GM21360 (cell line): Measurements from ENCODE around the gene HNRNPL.
"Not testable (repeated sequence)": the region's sequence is repeated elsewhere in the genome, so short reads cannot be mapped to it uniquely, and the experiment has no call there.

ENCODE experiments used
- ATAC-seq: cut with Tn5 transposase; IDR thresholded peaks from one replicate; pipeline ENCODE4 v1.9.1; 2021; ENCODE audit warnings: mild to moderate bottlenecking, moderate library complexity; ENCODE audit not compliant: unreplicated experiment

HNRNPL gene

DNA sequence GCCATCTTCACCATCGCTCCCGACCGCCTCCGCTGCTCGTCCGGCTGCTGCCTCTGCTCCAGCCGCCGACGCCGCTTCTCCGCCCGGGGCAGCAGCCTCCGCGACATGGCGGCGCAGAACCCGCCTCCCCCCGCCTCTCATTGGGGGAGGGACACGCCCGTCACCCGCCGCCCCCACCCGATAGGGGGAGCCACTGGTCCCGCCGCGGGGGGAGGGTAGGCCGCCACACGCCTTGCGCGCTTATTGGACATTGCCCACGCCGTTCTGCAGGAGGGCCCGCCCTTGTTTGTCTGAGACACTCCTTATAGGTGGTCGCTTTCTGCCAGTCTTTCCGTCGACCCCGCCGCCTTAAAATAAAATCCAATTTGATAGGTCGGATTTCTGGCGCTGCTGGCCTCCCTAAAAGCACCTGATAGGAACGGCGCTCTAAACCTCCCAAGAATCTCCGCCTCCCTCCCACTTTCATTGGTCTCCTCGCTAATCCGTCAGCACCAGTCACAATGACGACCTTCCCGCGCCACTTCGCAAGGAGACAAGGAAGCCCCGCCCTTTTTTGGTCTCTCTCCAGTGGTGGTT lies at the start of gene HNRNPL:
Gene HNRNPL, minus strand, starts transcription at position 127 of the 576 bp plus-strand sequence. Its CDS starts 20 bp downstream, at position 107.
- peak; percentile 44 for ATAC-seq

DNA sequence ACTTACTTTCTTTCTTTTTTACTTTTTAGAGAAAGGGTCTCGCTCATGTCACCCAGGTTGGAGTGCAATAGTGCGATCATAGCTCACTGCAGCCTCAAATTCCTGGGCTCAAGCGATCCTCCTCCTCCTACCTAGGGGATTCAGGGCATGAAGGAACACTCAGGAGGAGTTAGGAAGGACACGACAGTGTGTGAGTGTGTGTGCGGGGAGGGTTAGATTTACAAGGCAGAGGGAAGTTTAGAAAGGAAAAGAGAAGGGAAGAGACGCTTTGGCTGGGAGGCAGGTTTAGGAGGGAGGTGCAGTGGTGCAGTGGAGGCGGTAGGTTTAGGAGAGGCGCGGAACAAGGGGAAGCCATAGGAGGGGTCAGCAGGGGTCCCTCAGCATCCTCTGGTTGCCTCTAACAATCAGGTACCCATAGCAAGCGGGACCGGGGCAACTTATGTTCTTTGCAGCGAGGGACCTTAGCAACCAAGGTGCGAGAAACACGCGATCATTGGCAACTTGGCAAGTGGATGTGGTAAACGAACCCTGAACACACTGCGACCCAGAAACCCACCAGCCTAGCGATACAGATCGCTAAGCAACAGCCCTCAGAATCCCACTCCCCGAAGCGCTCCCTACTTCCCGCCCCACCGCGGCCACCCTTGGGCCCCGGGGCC lies 49.1 kb upstream of the HNRNPL start:
- no peak for ATAC-seq

DNA sequence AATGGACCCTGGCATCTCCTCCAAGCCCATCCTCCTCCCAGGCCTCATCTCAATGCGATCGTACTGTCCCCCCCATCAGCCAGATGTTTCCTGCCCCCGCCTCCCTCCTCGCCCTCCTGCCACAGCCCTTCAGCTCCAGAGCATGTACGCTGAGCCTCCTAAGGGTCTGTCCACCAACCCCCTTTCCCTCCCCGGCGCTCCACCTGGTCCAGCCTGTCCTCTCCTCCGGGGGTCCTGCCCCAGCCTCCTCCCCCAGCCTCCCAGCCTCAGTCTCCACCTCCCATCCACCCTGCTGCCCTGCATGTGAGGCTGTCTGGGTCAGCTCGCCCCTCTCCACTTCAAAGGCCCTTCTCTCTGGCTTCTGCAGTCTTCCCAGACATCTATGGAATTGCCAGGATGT lies 45.2 kb upstream of the HNRNPL start:
- no peak for ATAC-seq

DNA sequence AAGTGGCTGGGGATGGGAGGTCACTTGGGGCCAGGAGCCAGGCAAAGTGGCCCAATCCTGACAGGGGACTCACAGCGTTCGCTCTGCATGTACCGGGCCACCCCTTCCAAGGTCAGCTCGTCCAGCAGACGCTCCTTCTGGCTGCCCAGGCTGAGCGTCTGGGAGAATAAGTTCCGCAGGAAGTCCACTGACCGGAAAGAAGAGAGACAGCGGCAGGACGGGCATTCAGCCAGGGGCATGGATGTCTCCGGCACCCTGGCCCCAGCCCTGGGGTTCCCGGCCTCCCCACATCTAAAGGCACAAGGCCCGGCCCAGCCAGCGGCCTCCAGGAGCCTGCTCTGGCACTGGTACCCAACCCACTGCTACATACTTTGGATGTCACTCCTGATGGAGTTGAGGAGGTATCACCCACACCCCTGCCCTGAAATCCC lies 43.6 kb upstream of the HNRNPL start:
- ATAC-seq = no peak

GRCh38 chr19:38892841-38893240 lies 43.1 kb upstream of the HNRNPL start:
- no peak for ATAC-seq

GRCh38 chr19:38891771-38892170 lies 42.0 kb upstream of the HNRNPL start:
- ATAC-seq = no peak

- no peak for ATAC-seq
Observed at GRCh38 chr19:38890686-38891085, 40.9 kb upstream of the HNRNPL start.

GRCh38 chr19:38889803-38890202 lies 40.0 kb upstream of the HNRNPL start:
- ATAC-seq = no peak

DNA sequence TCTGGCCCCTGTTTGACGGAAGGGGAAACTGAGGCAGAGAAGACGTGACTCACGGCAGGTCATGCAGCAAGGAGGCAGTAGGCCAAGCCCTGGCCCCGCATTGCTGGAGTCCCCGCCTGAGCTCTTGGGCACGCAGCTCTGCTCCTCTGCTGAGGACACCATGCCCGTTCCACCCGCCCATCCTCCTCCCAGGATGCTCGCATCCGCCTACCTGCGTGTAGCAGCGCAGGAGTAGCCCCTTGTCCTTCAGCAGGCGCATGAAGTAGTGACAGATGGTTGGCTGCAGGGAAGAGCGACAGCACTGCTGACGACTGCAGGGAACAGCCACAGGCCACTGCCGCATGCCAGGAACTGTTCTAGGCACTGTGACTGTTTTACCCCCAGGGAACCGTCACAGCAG lies 39.1 kb upstream of the HNRNPL start:
- ATAC-seq = no peak

DNA sequence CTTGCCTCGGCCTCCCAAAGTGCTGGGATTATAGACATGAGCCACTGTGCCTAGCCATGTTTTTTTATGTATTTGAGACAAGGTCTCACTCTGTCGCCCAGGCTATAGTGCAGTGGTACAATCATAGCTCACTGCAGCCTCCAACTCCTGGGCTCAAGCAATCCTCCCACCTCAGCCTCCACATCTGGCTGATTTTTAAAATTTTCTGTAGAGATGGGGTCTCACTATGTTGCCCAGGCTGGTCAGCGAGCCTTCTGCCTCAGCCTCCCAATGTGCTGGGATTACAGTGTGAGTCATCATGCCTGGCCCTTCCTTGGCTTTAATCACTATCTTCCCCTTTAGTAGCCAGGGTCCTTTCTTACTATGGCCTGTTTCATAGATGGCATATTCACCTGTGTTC lies 34.9 kb upstream of the HNRNPL start:
- not testable (repeated sequence) for ATAC-seq

DNA sequence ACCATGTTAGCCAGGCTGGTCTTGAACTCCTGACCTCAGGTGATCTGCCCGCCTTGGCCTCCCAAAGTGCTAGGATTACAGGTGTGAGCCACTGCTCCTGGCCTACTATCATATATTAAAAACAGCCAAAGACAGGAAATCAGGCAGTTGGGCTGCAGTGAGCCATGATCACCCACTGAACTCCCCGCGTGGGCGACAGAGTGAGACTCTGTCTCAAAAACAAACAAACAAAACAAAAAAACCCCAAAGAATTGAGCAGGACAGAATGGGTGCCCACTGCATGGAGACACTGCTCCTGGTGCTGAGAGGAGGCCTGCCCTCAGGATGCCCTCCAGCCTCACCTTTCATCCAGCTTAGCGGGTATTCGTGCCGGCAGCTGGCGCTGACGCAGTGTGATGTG lies 33.5 kb upstream of the HNRNPL start:
- no peak for ATAC-seq

DNA sequence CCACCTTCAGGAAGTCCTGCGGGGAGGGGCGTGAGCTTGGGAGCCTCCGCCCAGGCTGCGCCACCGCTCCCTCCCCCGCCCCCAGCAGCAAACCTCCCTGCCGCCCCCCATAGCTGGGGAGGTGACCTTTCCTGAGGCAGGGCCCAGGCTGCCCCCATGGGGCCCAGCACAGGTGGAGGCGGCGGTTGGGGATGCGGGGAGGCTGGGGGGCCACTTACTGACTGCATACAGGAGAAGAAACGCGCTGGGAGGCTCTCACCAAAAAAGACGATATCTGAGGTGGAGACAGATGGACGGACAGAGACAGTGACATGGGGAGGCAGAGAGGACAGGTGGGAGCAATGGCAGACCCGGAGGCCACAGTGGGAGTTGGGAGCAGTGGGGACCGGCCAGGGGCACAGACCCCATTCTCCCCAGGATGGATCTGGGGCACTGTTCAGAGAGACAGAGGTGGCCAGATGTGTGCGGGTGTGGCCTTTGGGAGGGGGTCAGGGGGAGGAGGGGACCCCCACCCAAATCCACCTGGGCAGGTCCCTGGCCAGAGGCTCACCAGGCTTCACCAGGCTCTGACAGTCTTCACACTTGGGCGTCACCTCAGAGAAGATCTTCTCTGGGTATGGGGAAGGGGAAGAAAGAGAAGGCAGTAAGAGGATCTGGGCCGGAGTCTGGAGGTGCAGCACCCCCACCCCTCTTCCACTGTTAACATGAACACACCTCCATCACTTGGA lies 31.3 kb upstream of the HNRNPL start:
- no peak for ATAC-seq

GRCh38 chr19:38880076-38880881 lies 30.5 kb upstream of the HNRNPL start:
- ATAC-seq = no peak

DNA sequence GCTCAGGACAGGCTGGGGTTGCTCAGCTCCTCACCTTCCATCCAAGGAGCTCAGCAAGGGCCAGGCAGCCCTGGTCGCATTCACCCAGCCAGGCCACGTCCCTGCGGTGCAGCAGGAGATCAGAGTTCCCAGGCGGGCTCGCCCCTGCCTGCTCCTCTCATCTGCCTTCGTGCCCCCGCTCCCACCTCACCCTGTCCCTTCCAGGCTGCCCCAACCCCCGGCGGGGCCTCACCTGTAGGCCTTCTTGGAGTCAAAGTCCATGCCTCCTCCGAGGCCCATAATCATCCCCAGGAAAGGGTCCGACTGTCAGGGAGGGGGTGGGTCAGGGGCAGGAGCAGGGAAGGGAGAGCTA lies 29.6 kb upstream of the HNRNPL start:
- ATAC-seq = no peak

- no peak for ATAC-seq
Observed at GRCh38 chr19:38878575-38879399, 29.0 kb upstream of the HNRNPL start.

DNA sequence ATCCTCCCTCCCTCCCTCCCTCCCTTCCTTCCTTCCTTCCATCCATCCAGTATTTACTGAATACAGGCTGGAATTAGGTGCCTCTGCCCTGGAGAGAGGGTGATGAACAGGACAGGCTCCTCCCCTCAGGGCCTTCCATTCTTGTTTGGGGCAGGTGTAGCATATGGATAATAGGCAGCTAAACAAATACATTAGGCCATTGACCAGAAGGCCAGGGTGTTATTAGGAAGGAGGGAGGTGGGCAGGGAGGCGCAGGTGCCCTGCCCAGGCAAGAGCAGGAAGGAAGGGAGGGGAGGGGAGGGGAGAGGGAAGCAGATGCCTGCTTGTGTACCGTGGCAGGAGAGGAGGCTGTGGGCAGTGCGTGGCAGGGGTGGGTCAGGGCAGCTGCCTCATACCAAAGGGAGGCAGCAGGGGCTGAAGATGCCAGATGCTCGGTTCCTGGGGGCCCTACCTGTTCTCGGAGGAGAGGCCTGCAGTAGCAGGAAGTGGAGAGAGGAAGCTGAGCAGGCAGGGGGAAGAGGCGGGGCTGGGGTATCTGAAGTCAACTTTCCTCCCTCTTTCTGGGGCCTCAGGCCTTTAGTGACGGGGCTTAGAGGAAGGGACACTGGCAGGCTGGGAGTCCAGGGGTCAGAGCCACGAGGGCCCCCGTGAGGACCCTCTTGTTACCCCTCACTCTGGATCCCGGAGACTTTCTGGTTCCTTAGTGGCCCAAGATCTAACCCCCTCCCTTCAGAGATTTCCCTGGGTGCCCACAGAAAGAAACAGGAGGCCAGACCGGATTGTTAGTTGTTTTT lies 28.2 kb upstream of the HNRNPL start, which contains the start of gene RINL:
Gene RINL, minus strand, starts transcription at position 495 of the 794 bp plus-strand sequence. CDS start 1,533 bp downstream, outside the sequence.
- ATAC-seq = no peak

GRCh38 chr19:38875656-38876395 lies 26.0 kb upstream of the HNRNPL start:
- ATAC-seq = no peak

GRCh38 chr19:38873400-38873799 lies 23.6 kb upstream of the HNRNPL start:
- ATAC-seq = not testable (repeated sequence)

DNA sequence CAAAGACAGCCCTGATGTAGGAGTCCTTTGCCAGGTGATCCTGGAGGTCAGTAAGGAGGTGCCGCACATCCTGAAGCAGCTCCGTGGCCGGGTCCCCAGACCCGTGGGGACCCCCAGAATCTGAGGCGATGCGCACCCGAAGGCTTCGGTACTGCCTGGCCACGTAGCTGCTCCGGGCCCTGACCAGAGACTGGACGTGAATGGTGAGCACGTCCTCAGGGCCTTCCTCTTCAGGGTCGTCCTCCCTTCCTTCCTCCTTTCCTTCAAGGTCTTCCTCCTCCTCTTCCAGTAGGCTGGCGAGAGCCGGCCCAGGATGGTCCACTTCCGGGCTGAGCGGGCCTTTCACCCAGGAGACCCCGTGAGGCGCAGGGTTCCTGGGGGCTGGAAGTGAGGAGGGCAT lies 20.8 kb upstream of the HNRNPL start:
- no peak for ATAC-seq
